Activated CD4-positive, alpha-beta T cell treated with anti-CD3 and anti-CD28 coated beads for 36 hours (primary cell): ENCODE data around the gene PLEKHO2. TPM values are rescaled to one million over a fixed set of nuclear protein-coding genes. Genes with fewer than 3 reads are reported as not detected.
"Not testable (repeated sequence)": the region's sequence is repeated elsewhere in the genome, so short reads cannot be mapped to it uniquely, and the experiment has no call there.

Experiments used
- ATAC-seq: fragments of 200-7000 bp; cut with Tn5 transposase; one replicate; pipeline ENCODE4 v1.10.0; 2021; ENCODE audit warnings: mild to moderate bottlenecking, moderate library complexity
- CTCF ChIA-PET: fragments of 350-600 bp; sonication (Branson Sonifier 250); formaldehyde crosslinking; loops from one replicate; lab custom pipeline; 2021; ENCODE audit warnings: antibody characterized with exemption; lab: Charles Lee
- POLR2A ChIA-PET: fragments of 350-600 bp; sonication (Branson Sonifier 250); formaldehyde crosslinking; loops from one replicate; lab custom pipeline; 2021; ENCODE audit warnings: antibody characterized with exemption, inconsistent platforms; lab: Charles Lee
- DNase-seq: peaks from one replicate; pipeline ENCODE4 v3.0.0-alpha.2; 2020
- H3K27ac Mint-ChIP-seq: one replicate; pipeline ENCODE4 v1.8.0; 2021; ENCODE audit warnings: mixed read lengths
- H3K27me3 Mint-ChIP-seq: one replicate; pipeline ENCODE4 v1.8.0; 2021; ENCODE audit warnings: mixed read lengths
- H3K36me3 Mint-ChIP-seq: one replicate; pipeline ENCODE4 v1.8.0; 2021; ENCODE audit warnings: low read depth, mixed read lengths
- H3K4me1 Mint-ChIP-seq: one replicate; pipeline ENCODE4 v1.8.0; 2021; ENCODE audit warnings: mixed read lengths
- H3K4me3 Mint-ChIP-seq: one replicate; pipeline ENCODE4 v1.8.0; 2021; ENCODE audit warnings: mild to moderate bottlenecking, moderate library complexity, mixed read lengths
- H3K9me3 Mint-ChIP-seq: one replicate; pipeline ENCODE4 v1.8.0; 2021; ENCODE audit warnings: low read depth, mixed read lengths
- intact Hi-C, 2 experiments: fragments of 100-400 bp; cut with DNase I in 1 of 2; cut with micrococcal nuclease in 1 of 2; formaldehyde crosslinking; loops; one replicate each; pipeline versions ENCODE4 v1.14.2 to v1.15.1; 2022 to 2024; cut with DNase I, micrococcal nuclease
- total RNA-seq, 2 experiments: library from RNA; stranded (reverse); gene quantifications; one replicate each; pipeline ENCODE4 v1.2.3, GENCODE V29; 2021

The PLEKHO2 gene
- total RNA-seq, 2 experiments from 2014 or later = 11.4 to 13.3 TPM

GRCh38 chr15:64807751-64808222, 33.9 kb upstream of the PLEKHO2 start:
- no peak for ATAC-seq
- Mint-ChIP-seq H3K4me3 (no peak overlapping the region), H3K4me1 (no peaks in the 10 kb centered on the region), H3K27me3 (peaks cover 3% of the 10 kb centered on the region), H3K9me3 (no peaks in the 10 kb centered on the region), H3K27ac (no peak overlapping the region), H3K36me3 (no peaks in the 10 kb centered on the region)
- ChIA-PET POLR2A (no interaction called here), CTCF (interaction anchor here (0.7 to 5.2 kb wide), 2 partner anchors 13 to 122 kb away, joined by 3 to 54 read pairs; no protein-coding TSS in a partner anchor)
- DNase-seq = no peak
- intact Hi-C loops = no loop called here

- no peak for ATAC-seq
- H3K27me3 Mint-ChIP-seq = peaks cover 3% of the 10 kb centered on the region
- ChIA-PET CTCF (interaction anchor here (0.6 to 5.2 kb wide), 20 partner anchors 12 to 584 kb away, joined by 3 to 54 read pairs (median 6); partner anchors contain the start of genes ANKDD1A and PIF1), POLR2A (interaction anchor here (0.6 kb wide), 2 partner anchors 34 to 110 kb away, joined by 3 to 7 read pairs; no protein-coding TSS in a partner anchor)
- no peak for DNase-seq
- H3K4me1 Mint-ChIP-seq = no peaks in the 10 kb centered on the region
- H3K9me3 Mint-ChIP-seq = no peaks in the 10 kb centered on the region
- H3K36me3 Mint-ChIP-seq = no peaks in the 10 kb centered on the region
- no peak overlapping the region for H3K4me3 Mint-ChIP-seq
- intact Hi-C loops = no loop called here
- peak overlapping the region; percentile 21 for H3K27ac Mint-ChIP-seq
These were observed 32.8 kb upstream of the PLEKHO2 start for GRCh38 chr15:64808785-64809453.

GRCh38 chr15:64809649-64810496, 31.8 kb upstream of the PLEKHO2 start:
- no peak overlapping the region for H3K27ac Mint-ChIP-seq
- DNase-seq (peak; percentile 86), ATAC-seq (peak; percentile 86)
- peaks cover 3% of the 10 kb centered on the region for H3K27me3 Mint-ChIP-seq
- H3K4me3 Mint-ChIP-seq = no peak overlapping the region
- POLR2A ChIA-PET = interaction anchor here (0.6 to 1.0 kb wide), 2 partner anchors 33 to 44 kb away, joined by 3 read pairs; no protein-coding TSS in a partner anchor
- CTCF ChIA-PET = interaction anchor here (0.5 to 5.2 kb wide), 34 partner anchors 8 to 664 kb away, joined by 3 to 54 read pairs (median 4); partner anchors contain the start of genes ANKDD1A and PIF1
- no peaks in the 10 kb centered on the region for H3K9me3 Mint-ChIP-seq
- intact Hi-C loops = loop anchor here (1.0 to 2.0 kb wide), 3 partner anchors 79 to 123 kb away; no protein-coding TSS in a partner anchor
- no peaks in the 10 kb centered on the region for H3K4me1 Mint-ChIP-seq
- no peaks in the 10 kb centered on the region for H3K36me3 Mint-ChIP-seq

GRCh38 chr15:64810497-64811326, 31.0 kb upstream of the PLEKHO2 start:
- no peaks in the 10 kb centered on the region for H3K36me3 Mint-ChIP-seq
- H3K4me3 Mint-ChIP-seq = no peak overlapping the region
- H3K4me1 Mint-ChIP-seq = no peaks in the 10 kb centered on the region
- intact Hi-C loops = loop anchor here (1.0 to 2.0 kb wide), 3 partner anchors 79 to 124 kb away; no protein-coding TSS in a partner anchor
- peaks cover 3% of the 10 kb centered on the region for H3K27me3 Mint-ChIP-seq
- CTCF ChIA-PET = interaction anchor here (0.6 to 5.2 kb wide), 27 partner anchors 9 to 323 kb away, joined by 3 to 54 read pairs (median 6); partner anchors contain the start of genes PDCD7 and PIF1
- ATAC-seq = no peak
- DNase-seq = no peak
- no peaks in the 10 kb centered on the region for H3K9me3 Mint-ChIP-seq
- H3K27ac Mint-ChIP-seq = no peak overlapping the region
- POLR2A ChIA-PET = interaction anchor here (1.0 kb wide), 1 partner anchor 45 kb away, joined by 3 read pairs; no protein-coding TSS in a partner anchor

GRCh38 chr15:64813075-64813474, 28.6 kb upstream of the PLEKHO2 start:
- Mint-ChIP-seq H3K36me3 (no peaks in the 10 kb centered on the region), H3K9me3 (no peaks in the 10 kb centered on the region), H3K4me1 (no peaks in the 10 kb centered on the region), H3K27ac (no peak overlapping the region), H3K4me3 (no peak overlapping the region), H3K27me3 (peaks cover 3% of the 10 kb centered on the region)
- ATAC-seq (no peak), DNase-seq (no peak)
- ChIA-PET POLR2A (no interaction called here), CTCF (interaction anchor here (1.2 kb wide), 1 partner anchor 85 kb away, joined by 7 read pairs; no protein-coding TSS in a partner anchor)
- intact Hi-C loops = no loop called here

- H3K4me1 Mint-ChIP-seq, intact Hi-C loops, H3K27ac Mint-ChIP-seq, H3K9me3 Mint-ChIP-seq, H3K36me3 Mint-ChIP-seq, POLR2A ChIA-PET, ATAC-seq, DNase-seq, H3K4me3 Mint-ChIP-seq, H3K27me3 Mint-ChIP-seq: not testable (repeated sequence)
- CTCF ChIA-PET = interaction anchor here (0.7 to 1.7 kb wide), 3 partner anchors 13 to 83 kb away, joined by 3 read pairs; no protein-coding TSS in a partner anchor
These were observed 27.4 kb upstream of the PLEKHO2 start for GRCh38 chr15:64814283-64814682.

GRCh38 chr15:64814965-64815364, 26.8 kb upstream of the PLEKHO2 start:
- intact Hi-C loops, H3K27ac Mint-ChIP-seq, H3K9me3 Mint-ChIP-seq, H3K27me3 Mint-ChIP-seq, POLR2A ChIA-PET, H3K36me3 Mint-ChIP-seq, H3K4me1 Mint-ChIP-seq, H3K4me3 Mint-ChIP-seq, DNase-seq: not testable (repeated sequence)
- ATAC-seq = peak; percentile 32
- CTCF ChIA-PET = interaction anchor here (0.9 to 1.7 kb wide), 2 partner anchors 14 to 84 kb away, joined by 3 read pairs; no protein-coding TSS in a partner anchor

GRCh38 chr15:64816452-64816851, 25.3 kb upstream of the PLEKHO2 start:
- Mint-ChIP-seq H3K27ac (no peak overlapping the region), H3K4me3 (no peak overlapping the region), H3K4me1 (no peaks in the 10 kb centered on the region), H3K36me3 (peaks cover 2% of the 10 kb centered on the region), H3K27me3 (no peaks in the 10 kb centered on the region), H3K9me3 (no peaks in the 10 kb centered on the region)
- POLR2A ChIA-PET = no interaction called here
- DNase-seq = no peak
- ATAC-seq = no peak
- intact Hi-C loops = no loop called here
- CTCF ChIA-PET = interaction anchor here (0.7 kb wide), 1 partner anchor 708 kb away, joined by 3 read pairs; no protein-coding TSS in a partner anchor

- ChIA-PET CTCF (interaction anchor here (0.8 to 2.2 kb wide), 8 partner anchors 11 to 97 kb away, joined by 3 to 17 read pairs (median 4); no protein-coding TSS in a partner anchor), POLR2A (interaction anchor here (0.6 to 1.1 kb wide), 3 partner anchors 19 to 591 kb away, joined by 3 to 4 read pairs (median 3); no protein-coding TSS in a partner anchor)
- Mint-ChIP-seq H3K27ac (peak overlapping the region; percentile 63), H3K4me1 (peaks cover 22% of the 10 kb centered on the region), H3K27me3 (peaks cover 6% of the 10 kb centered on the region), H3K9me3 (no peaks in the 10 kb centered on the region), H3K4me3 (peak overlapping the region; percentile 87), H3K36me3 (peaks cover 19% of the 10 kb centered on the region)
- intact Hi-C loops = loop anchor here (1.0 to 10.0 kb wide), 9 partner anchors 10 to 660 kb away; partner anchors contain the start of genes PLEKHO2 (in 1 of the 2), PPIB (in 1 of the 2) and SPG21 (in 1 of the 2)
- peak; percentile 18 for ATAC-seq
- peak; percentile 42 for DNase-seq
These were observed 16.7 kb upstream of the PLEKHO2 start for GRCh38 chr15:64824929-64825430.
